ENCODE measurements around the gene GSN. TPM values are rescaled to one million over a fixed set of nuclear protein-coding genes. Genes with fewer than 3 reads are reported as not detected.

GSN gene
- total and polyA plus RNA-seq, 4 donors = 18.8 to 402 (median 51.6) TPM

DNA sequence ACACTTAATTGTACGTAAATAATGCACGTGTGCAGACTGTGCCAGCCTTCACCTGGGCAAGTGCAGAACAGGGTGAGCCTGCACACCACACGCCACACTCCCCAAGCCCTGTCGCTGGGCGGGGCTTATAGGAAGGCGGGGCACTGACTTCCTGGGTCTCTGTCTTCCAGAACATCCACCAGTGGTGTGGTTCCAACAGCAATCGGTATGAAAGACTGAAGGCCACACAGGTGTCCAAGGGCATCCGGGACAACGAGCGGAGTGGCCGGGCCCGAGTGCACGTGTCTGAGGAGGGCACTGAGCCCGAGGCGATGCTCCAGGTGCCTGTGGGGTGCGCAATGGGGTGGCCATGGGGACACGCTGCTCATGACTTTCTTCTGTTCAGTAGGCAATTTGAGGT lies 44.2 kb downstream of the GSN start:
- H3K9me3 ChIP-seq (ENCODE audit: control insufficient read depth in 4 of 4, low read length in 3 of 4) = no peaks in the 10 kb centered on the region
- no peak for DNase-seq (ENCODE audit: low spot score)
- no peak overlapping the region for H3K4me3 ChIP-seq (ENCODE audit: low read depth in 1 of 3, low read length in 3 of 3)
- H3K27me3 ChIP-seq (ENCODE audit: control insufficient read depth in 4 of 4, insufficient read depth in 4 of 4, low read length in 3 of 4) = no peaks in the 10 kb centered on the region
- TF ChIP-seq HNF4G (IDR thresholded peaks at IDR 0.05) (no peak), TAF1 (conservative IDR thresholded peaks at IDR 0.05) (no peak), GABPA (IDR thresholded peaks at IDR 0.05 in 1 of 2, conservative IDR thresholded peaks at IDR 0.05 in 1 of 2) (no peak), SP1 (IDR thresholded peaks at IDR 0.05) (no peak), JUND (IDR thresholded peaks at IDR 0.05) (no peak), FOXA2 (IDR thresholded peaks at IDR 0.05) (no peak), EGR1 (IDR thresholded peaks at IDR 0.05; ENCODE audit: low read depth in 2 of 2) (no peak)
- TF ChIP-seq, protein P1, sequence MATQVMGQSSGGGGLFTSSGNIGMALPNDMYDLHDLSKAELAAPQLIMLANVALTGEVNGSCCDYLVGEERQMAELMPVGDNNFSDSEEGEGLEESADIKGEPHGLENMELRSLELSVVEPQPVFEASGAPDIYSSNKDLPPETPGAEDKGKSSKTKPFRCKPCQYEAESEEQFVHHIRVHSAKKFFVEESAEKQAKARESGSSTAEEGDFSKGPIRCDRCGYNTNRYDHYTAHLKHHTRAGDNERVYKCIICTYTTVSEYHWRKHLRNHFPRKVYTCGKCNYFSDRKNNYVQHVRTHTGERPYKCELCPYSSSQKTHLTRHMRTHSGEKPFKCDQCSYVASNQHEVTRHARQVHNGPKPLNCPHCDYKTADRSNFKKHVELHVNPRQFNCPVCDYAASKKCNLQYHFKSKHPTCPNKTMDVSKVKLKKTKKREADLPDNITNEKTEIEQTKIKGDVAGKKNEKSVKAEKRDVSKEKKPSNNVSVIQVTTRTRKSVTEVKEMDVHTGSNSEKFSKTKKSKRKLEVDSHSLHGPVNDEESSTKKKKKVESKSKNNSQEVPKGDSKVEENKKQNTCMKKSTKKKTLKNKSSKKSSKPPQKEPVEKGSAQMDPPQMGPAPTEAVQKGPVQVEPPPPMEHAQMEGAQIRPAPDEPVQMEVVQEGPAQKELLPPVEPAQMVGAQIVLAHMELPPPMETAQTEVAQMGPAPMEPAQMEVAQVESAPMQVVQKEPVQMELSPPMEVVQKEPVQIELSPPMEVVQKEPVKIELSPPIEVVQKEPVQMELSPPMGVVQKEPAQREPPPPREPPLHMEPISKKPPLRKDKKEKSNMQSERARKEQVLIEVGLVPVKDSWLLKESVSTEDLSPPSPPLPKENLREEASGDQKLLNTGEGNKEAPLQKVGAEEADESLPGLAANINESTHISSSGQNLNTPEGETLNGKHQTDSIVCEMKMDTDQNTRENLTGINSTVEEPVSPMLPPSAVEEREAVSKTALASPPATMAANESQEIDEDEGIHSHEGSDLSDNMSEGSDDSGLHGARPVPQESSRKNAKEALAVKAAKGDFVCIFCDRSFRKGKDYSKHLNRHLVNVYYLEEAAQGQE (IDR thresholded peaks at IDR 0.05) = no peak
- TF ChIP-seq, protein P2, sequence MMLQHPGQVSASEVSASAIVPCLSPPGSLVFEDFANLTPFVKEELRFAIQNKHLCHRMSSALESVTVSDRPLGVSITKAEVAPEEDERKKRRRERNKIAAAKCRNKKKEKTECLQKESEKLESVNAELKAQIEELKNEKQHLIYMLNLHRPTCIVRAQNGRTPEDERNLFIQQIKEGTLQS (IDR thresholded peaks at IDR 0.05) = no peak
- TF ChIP-seq, protein P3, sequence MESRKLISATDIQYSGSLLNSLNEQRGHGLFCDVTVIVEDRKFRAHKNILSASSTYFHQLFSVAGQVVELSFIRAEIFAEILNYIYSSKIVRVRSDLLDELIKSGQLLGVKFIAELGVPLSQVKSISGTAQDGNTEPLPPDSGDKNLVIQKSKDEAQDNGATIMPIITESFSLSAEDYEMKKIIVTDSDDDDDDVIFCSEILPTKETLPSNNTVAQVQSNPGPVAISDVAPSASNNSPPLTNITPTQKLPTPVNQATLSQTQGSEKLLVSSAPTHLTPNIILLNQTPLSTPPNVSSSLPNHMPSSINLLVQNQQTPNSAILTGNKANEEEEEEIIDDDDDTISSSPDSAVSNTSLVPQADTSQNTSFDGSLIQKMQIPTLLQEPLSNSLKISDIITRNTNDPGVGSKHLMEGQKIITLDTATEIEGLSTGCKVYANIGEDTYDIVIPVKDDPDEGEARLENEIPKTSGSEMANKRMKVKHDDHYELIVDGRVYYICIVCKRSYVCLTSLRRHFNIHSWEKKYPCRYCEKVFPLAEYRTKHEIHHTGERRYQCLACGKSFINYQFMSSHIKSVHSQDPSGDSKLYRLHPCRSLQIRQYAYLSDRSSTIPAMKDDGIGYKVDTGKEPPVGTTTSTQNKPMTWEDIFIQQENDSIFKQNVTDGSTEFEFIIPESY (IDR thresholded peaks at IDR 0.05) = no peak
- TF ChIP-seq, protein P4, sequence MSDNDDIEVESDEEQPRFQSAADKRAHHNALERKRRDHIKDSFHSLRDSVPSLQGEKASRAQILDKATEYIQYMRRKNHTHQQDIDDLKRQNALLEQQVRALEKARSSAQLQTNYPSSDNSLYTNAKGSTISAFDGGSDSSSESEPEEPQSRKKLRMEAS (IDR thresholded peaks at IDR 0.05) = no peak
- no peak overlapping the region for H3K9ac ChIP-seq (ENCODE audit: low read depth in 1 of 2, low read length in 2 of 2)
- H3K27ac ChIP-seq (ENCODE audit: low read depth in 1 of 2, low read length in 2 of 2) = no peak overlapping the region
- peaks cover 0 to 26% (median 9%) of the 10 kb centered on the region in 4 donors for H3K36me3 ChIP-seq (ENCODE audit: control insufficient read depth in 4 of 4, insufficient read depth in 3 of 4, low read depth in 1 of 4, low read length in 3 of 4)
- H3K4me1 ChIP-seq (ENCODE audit: control insufficient read depth in 4 of 4, insufficient read depth in 4 of 4, low read length in 3 of 4) = peaks cover 0 to 8% (median 5%) of the 10 kb centered on the region in 4 donors
- 95% methylated on average over 17 of the region's 17 CpGs for WGBS

DNA sequence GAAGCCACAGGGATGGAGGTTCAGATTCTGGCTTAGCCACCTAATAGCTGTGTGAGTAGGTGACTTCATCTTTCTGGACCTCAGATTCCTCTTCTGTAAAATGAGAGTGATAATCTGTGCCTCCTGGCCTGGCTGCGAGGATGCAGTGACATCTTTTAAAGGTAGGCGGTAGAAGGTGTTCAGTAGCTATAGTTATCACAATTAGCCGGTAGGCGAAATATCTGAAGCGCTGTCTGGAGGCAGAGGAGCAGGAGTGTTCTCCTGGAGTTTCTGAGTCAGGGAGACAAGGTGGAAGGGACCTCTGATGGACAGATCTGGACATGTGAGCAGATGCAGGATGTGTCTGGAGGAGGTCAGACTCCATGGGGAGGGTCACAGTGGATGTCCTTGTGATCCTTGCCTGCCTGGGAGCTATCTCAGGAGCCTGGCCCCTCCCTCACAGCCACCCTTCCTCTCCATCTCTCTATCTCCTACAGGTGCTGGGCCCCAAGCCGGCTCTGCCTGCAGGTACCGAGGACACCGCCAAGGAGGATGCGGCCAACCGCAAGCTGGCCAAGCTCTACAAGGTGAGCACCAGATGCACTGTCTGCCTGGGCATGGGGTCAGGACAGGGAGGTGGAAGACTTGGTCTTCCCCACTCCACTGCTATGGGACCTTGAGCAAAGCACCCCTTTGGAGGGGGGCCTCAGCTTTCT lies 45.6 kb downstream of the GSN start:
- TF ChIP-seq YY1 (IDR thresholded peaks at IDR 0.05) = no peak
- TF ChIP-seq, protein P1 (IDR thresholded peaks at IDR 0.05) = no peak
- no peak for TF ChIP-seq EGR1 (IDR thresholded peaks at IDR 0.05; ENCODE audit: low read depth in 2 of 2)
- TF ChIP-seq, protein P5, sequence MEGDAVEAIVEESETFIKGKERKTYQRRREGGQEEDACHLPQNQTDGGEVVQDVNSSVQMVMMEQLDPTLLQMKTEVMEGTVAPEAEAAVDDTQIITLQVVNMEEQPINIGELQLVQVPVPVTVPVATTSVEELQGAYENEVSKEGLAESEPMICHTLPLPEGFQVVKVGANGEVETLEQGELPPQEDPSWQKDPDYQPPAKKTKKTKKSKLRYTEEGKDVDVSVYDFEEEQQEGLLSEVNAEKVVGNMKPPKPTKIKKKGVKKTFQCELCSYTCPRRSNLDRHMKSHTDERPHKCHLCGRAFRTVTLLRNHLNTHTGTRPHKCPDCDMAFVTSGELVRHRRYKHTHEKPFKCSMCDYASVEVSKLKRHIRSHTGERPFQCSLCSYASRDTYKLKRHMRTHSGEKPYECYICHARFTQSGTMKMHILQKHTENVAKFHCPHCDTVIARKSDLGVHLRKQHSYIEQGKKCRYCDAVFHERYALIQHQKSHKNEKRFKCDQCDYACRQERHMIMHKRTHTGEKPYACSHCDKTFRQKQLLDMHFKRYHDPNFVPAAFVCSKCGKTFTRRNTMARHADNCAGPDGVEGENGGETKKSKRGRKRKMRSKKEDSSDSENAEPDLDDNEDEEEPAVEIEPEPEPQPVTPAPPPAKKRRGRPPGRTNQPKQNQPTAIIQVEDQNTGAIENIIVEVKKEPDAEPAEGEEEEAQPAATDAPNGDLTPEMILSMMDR (IDR thresholded peaks at IDR 0.05; ENCODE audit: low read depth, low read length, missing input control) = no peak
- no peaks in the 10 kb centered on the region for H3K27me3 ChIP-seq (ENCODE audit: control insufficient read depth in 4 of 4, insufficient read depth in 4 of 4, low read length in 3 of 4)
- peaks cover 0 to 26% (median 10%) of the 10 kb centered on the region in 4 donors for H3K36me3 ChIP-seq (ENCODE audit: control insufficient read depth in 4 of 4, insufficient read depth in 3 of 4, low read depth in 1 of 4, low read length in 3 of 4)
- no peaks in the 10 kb centered on the region for H3K9me3 ChIP-seq (ENCODE audit: control insufficient read depth in 4 of 4, low read length in 3 of 4)
- no peak overlapping the region for H3K4me3 ChIP-seq (ENCODE audit: low read depth in 1 of 3, low read length in 3 of 3)
- H3K27ac ChIP-seq (ENCODE audit: low read depth in 1 of 2, low read length in 2 of 2) = no peak overlapping the region
- 99% methylated on average over 10 of the region's 10 CpGs for WGBS
- H3K9ac ChIP-seq (ENCODE audit: low read depth in 1 of 2, low read length in 2 of 2) = no peak overlapping the region
- DNase-seq (ENCODE audit: low spot score) = no peak
- peaks cover 0 to 22% (median 14%) of the 10 kb centered on the region in 4 donors for H3K4me1 ChIP-seq (ENCODE audit: control insufficient read depth in 4 of 4, insufficient read depth in 4 of 4, low read length in 3 of 4)
